Hepatocyte (in vitro differentiated cells): ENCODE measurements around the gene EML6.

ENCODE experiments used
- CTCF ChIP-seq: fragments of 200-600 bp; sonication (generic); IDR thresholded peaks from 2 replicates; pipeline ENCODE4 v1.5.1; 2016; ENCODE audit warnings: antibody characterized with exemption, mild to moderate bottlenecking; ENCODE audit not compliant: poor library complexity
- EZH2 ChIP-seq: fragments of 200-600 bp; sonication (generic); IDR thresholded peaks from 2 replicates; pipeline ENCODE4 v1.6.1; 2016; ENCODE audit warnings: antibody characterized with exemption, mild to moderate bottlenecking, borderline replicate concordance
- EZH2phosphoT487 ChIP-seq: fragments of 200-600 bp; sonication (generic); IDR thresholded peaks from one replicate; pipeline ENCODE4 v1.6.1; 2018; ENCODE audit warnings: antibody characterized with exemption, mild to moderate bottlenecking, low read depth, moderate library complexity; ENCODE audit not compliant: unreplicated experiment, severe bottlenecking

GRCh38 chr2:54946220-54946805 is 222.9 kb downstream of the EML6 start:
- TF ChIP-seq EZH2 (no peak), CTCF (no peak), EZH2phosphoT487 (no peak)
